SU-DHL-6 (cell line): ENCODE measurements around the gene MITF.

Source experiments
- H2AFZ ChIP-seq: fragments of 200-600 bp; sonication (generic); 2 replicates; pipeline ENCODE4 v1.6.1; 2014; ENCODE audit warnings: low read depth, mild to moderate bottlenecking, moderate library complexity, mixed read lengths, antibody characterized with exemption, low read length; ENCODE audit not compliant: severe bottlenecking
- H3F3A ChIP-seq: fragments of 200-600 bp; shearing (Covaris generic); 2 replicates; pipeline ENCODE4 v1.6.0; 2016; ENCODE audit warnings: antibody characterized with exemption, mild to moderate bottlenecking; ENCODE audit not compliant: insufficient read depth
- H3K27ac ChIP-seq: fragments of 200-600 bp; sonication (generic); 2 replicates; pipeline ENCODE4 v1.5.1; 2016; ENCODE audit warnings: low read depth, mild to moderate bottlenecking, low read length, moderate library complexity, mixed read lengths
- H3K27me3 ChIP-seq: fragments of 200-600 bp; sonication (generic), shearing (Covaris generic); 2 replicates; pipeline ENCODE4 v1.6.0; 2014; ENCODE audit warnings: mild to moderate bottlenecking, low read length
- H3K36me3 ChIP-seq: fragments of 200-600 bp; sonication (generic); 2 replicates; pipeline ENCODE4 v1.6.1; 2014; ENCODE audit warnings: mild to moderate bottlenecking, low read length, mixed read lengths
- H3K4me2 ChIP-seq: fragments of 300-600, 200-600 bp; shearing (Covaris generic), sonication (generic); 2 replicates; pipeline ENCODE4 v1.6.0; 2014; ENCODE audit warnings: low read length, low read depth, mild to moderate bottlenecking; ENCODE audit not compliant: poor library complexity, severe bottlenecking
- H3K4me3 ChIP-seq: fragments of 200-600 bp; sonication (generic); 2 replicates; pipeline ENCODE4 v1.5.1; 2014; ENCODE audit warnings: antibody characterized with exemption, low read length, mild to moderate bottlenecking, mixed read lengths; ENCODE audit not compliant: insufficient read depth, poor library complexity, severe bottlenecking
- H3K79me2 ChIP-seq: fragments of 200-600 bp; sonication (generic); 2 replicates; pipeline ENCODE4 v1.6.1; 2014; ENCODE audit warnings: mild to moderate bottlenecking, low read length, moderate library complexity; ENCODE audit not compliant: insufficient read depth
- H3K9ac ChIP-seq: fragments of 200-600 bp; sonication (generic); 2 replicates; pipeline ENCODE4 v1.7.0; 2014; ENCODE audit warnings: mild to moderate bottlenecking, low read length
- H3K9me2 ChIP-seq: fragments of 200-600 bp; sonication (generic); replicated peaks from 2 replicates; pipeline ENCODE4 v1.6.1; 2014; ENCODE audit warnings: low read length; ENCODE audit not compliant: insufficient read depth
- H3K9me3 ChIP-seq: fragments of 200-600 bp; sonication (generic); 2 replicates; pipeline ENCODE4 v1.6.1; 2014; ENCODE audit warnings: low read length, mixed read lengths; ENCODE audit not compliant: insufficient read depth
- H4K20me1 ChIP-seq: fragments of 200-600 bp; sonication (generic); 2 replicates; pipeline ENCODE4 v1.6.1; 2014; ENCODE audit warnings: low read depth, mild to moderate bottlenecking, antibody characterized with exemption, low read length, moderate library complexity, mixed read lengths
- EZH2phosphoT487 ChIP-seq: fragments of 200-600 bp; sonication (generic), shearing (Covaris generic); conservative IDR thresholded peaks from 2 replicates; pipeline ENCODE4 v1.6.1; 2018; ENCODE audit warnings: mild to moderate bottlenecking, antibody characterized with exemption, low read length, moderate library complexity, mixed read lengths
- TF ChIP-seq, protein P1 (sequence below): fragments of 200-600 bp; sonication (generic); IDR thresholded peaks from one replicate; pipeline ENCODE4 v1.5.1; 2017; ENCODE audit warnings: antibody characterized with exemption, mild to moderate bottlenecking, low read length, moderate library complexity; ENCODE audit not compliant: insufficient read depth, poor library complexity, severe bottlenecking

Gene MITF

GRCh38 chr3:69735893-69736292 is 3.4 kb upstream of the MITF start:
- Histone ChIP-seq H3K79me2 (no peaks in the 10 kb centered on the region), H4K20me1 (no peaks in the 10 kb centered on the region), H3K27ac (no peak overlapping the region), H3K4me3 (no peak overlapping the region), H3K4me2 (no peak overlapping the region), H3K9ac (no peak overlapping the region), H2AFZ (no peak overlapping the region), H3K36me3 (no peaks in the 10 kb centered on the region), H3K9me2 (no peaks in the 10 kb centered on the region), H3F3A (no peaks in the 10 kb centered on the region), H3K27me3 (no peaks in the 10 kb centered on the region), H3K9me3 (no peaks in the 10 kb centered on the region)
- TF ChIP-seq EZH2phosphoT487, result no peak
- TF ChIP-seq, protein P1, sequence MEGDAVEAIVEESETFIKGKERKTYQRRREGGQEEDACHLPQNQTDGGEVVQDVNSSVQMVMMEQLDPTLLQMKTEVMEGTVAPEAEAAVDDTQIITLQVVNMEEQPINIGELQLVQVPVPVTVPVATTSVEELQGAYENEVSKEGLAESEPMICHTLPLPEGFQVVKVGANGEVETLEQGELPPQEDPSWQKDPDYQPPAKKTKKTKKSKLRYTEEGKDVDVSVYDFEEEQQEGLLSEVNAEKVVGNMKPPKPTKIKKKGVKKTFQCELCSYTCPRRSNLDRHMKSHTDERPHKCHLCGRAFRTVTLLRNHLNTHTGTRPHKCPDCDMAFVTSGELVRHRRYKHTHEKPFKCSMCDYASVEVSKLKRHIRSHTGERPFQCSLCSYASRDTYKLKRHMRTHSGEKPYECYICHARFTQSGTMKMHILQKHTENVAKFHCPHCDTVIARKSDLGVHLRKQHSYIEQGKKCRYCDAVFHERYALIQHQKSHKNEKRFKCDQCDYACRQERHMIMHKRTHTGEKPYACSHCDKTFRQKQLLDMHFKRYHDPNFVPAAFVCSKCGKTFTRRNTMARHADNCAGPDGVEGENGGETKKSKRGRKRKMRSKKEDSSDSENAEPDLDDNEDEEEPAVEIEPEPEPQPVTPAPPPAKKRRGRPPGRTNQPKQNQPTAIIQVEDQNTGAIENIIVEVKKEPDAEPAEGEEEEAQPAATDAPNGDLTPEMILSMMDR, result no peak

- H2AFZ ChIP-seq, result no peak overlapping the region
- H3K27me3 ChIP-seq, result no peaks in the 10 kb centered on the region
- H3K27ac ChIP-seq, result no peak overlapping the region
- H3K4me3 ChIP-seq, result no peak overlapping the region
- H3K79me2 ChIP-seq, result no peaks in the 10 kb centered on the region
- H3K36me3 ChIP-seq, result no peaks in the 10 kb centered on the region
- no peaks in the 10 kb centered on the region for H3F3A ChIP-seq
- no peaks in the 10 kb centered on the region for H3K9me2 ChIP-seq
- no peak overlapping the region for H3K9ac ChIP-seq
- H4K20me1 ChIP-seq, result no peaks in the 10 kb centered on the region
- H3K9me3 ChIP-seq, result no peaks in the 10 kb centered on the region
- TF ChIP-seq, protein P1, result no peak
- TF ChIP-seq EZH2phosphoT487, result no peak
- H3K4me2 ChIP-seq, result no peak overlapping the region
Measured at GRCh38 chr3:69737392-69737791, 1.9 kb upstream of the MITF start.

DNA sequence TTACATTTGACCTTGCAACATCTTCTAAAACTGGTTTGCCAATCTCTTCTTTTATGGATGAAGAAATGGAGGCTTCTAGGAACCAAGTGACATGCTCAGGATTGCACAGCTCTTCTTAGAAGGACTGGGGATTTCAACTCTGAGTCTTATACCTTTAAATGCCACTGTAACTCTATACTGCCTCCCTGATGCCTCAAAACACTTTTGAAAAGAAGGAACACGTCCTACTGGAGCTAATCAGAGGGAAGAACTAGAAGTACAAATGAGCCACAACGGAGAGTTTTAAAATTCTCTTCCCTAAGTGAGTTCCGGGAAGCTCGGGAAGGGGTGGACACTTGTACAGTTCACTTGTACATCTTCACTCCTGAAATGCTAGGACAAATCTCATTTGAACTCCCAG is 949 bp upstream of the MITF start:
- H3K9me3 ChIP-seq, result no peaks in the 10 kb centered on the region
- TF ChIP-seq, protein P1, result no peak
- TF ChIP-seq EZH2phosphoT487, result no peak
- H3K27ac ChIP-seq, result no peak overlapping the region
- H3K4me2 ChIP-seq, result no peak overlapping the region
- no peaks in the 10 kb centered on the region for H3K27me3 ChIP-seq
- no peaks in the 10 kb centered on the region for H3K36me3 ChIP-seq
- H3K9ac ChIP-seq, result no peak overlapping the region
- no peak overlapping the region for H3K4me3 ChIP-seq
- no peaks in the 10 kb centered on the region for H3K9me2 ChIP-seq
- no peak overlapping the region for H2AFZ ChIP-seq
- H4K20me1 ChIP-seq, result no peaks in the 10 kb centered on the region
- H3F3A ChIP-seq, result no peaks in the 10 kb centered on the region
- no peaks in the 10 kb centered on the region for H3K79me2 ChIP-seq

GRCh38 chr3:69738859-69739203 is 433 bp upstream of the MITF start:
- Histone ChIP-seq H3K79me2 (no peaks in the 10 kb centered on the region), H3K9ac (no peak overlapping the region), H2AFZ (no peak overlapping the region), H3K36me3 (no peaks in the 10 kb centered on the region), H3F3A (no peaks in the 10 kb centered on the region), H4K20me1 (no peaks in the 10 kb centered on the region), H3K4me3 (no peak overlapping the region), H3K4me2 (no peak overlapping the region), H3K9me3 (no peaks in the 10 kb centered on the region), H3K27me3 (no peaks in the 10 kb centered on the region), H3K27ac (no peak overlapping the region), H3K9me2 (no peaks in the 10 kb centered on the region)
- TF ChIP-seq, protein P1, result no peak
- no peak for TF ChIP-seq EZH2phosphoT487
